ENCODE data around the gene GRID1. TPM values are rescaled to one million over a fixed set of nuclear protein-coding genes. Genes with fewer than 3 reads are reported as not detected.
"Not testable (repeated sequence)": the region's sequence is repeated elsewhere in the genome, so short reads cannot be mapped to it uniquely, and the experiment has no call there.

GRID1 gene
- total RNA-seq, 1 experiment from 2014 or later: 5.6 TPM

DNA sequence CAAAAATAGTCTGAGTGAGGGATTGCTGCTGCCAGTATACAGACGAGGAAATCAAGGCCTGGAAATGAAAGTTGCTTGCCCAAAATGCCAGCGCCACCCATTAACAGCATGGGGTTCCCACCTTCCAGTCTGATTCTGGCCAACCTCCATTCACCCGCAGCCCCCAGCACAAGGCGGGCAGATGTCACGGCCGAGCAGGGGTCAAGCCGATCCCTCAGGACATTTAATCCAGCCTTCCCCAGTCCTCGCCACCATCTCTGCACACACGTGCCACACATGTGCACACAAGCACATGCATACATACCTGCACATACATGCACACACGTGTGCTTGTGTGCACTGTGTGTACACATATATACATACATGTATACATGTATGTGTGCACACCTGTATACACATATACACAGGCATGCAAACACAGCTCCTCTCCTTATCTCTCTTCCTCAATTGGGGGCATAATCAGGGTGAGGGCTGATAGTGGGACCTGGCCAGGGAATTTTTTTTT is 122.9 kb downstream of the GRID1 start (continued):
- no peak for TF ChIP-seq ELF1 (IDR thresholded peaks at IDR 0.05; ENCODE audit: borderline replicate concordance, low read depth)

DNA sequence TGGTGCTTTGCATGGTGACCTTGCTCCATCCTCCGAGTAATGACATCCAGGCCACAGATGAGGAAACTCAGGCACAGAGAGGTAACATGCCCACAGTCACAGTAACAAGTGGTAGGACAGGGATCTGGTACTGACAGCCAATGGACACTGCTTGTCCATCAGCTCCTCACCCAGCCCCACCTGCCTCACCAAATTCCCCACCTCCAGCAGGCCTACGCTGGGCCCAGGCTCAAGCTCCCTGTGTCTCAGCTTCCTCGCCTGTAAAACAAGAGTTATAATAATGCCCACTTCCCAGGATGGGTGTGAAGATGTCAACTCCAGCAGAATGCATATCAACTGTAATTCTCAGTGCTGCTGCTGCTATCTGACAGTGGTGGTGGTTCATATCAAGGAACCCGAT is 123.8 kb downstream of the GRID1 start:
- POLR2A ChIA-PET: no interaction called here
- intact Hi-C loops (cut with micrococcal nuclease): no loop called here
- Histone ChIP-seq H3K4me3 (replicated peaks in 1 of 2; ENCODE audit: low read depth in 1 of 2, low read length in 2 of 2) (no peak overlapping the region), H3K79me2 (ENCODE audit: insufficient read depth, low read length) (no peaks in the 10 kb centered on the region), H3K9me2 (ENCODE audit: insufficient read depth) (no peaks in the 10 kb centered on the region), H3K27ac (ENCODE audit: low read depth, low read length) (no peak overlapping the region), H3K4me2 (ENCODE audit: low read length) (no peak overlapping the region), H3K27me3 (ENCODE audit: insufficient read depth, low read length) (no peaks in the 10 kb centered on the region), H3K9me3 (ENCODE audit: control insufficient read depth in 1 of 2, insufficient read depth in 1 of 2, low read depth in 1 of 2, low read length in 2 of 2) (no peaks in the 10 kb centered on the region), H4K20me1 (ENCODE audit: insufficient read depth) (no peaks in the 10 kb centered on the region), H3K9ac (ENCODE audit: low read length) (no peak overlapping the region), H3K4me1 (ENCODE audit: control insufficient read depth in 1 of 2, insufficient read depth in 2 of 2, low read length in 2 of 2) (no peaks in the 10 kb centered on the region), H3K36me3 (ENCODE audit: control insufficient read depth in 1 of 2, insufficient read depth in 2 of 2, low read length in 2 of 2) (no peaks in the 10 kb centered on the region), H2AFZ (ENCODE audit: low read depth, low read length, poor library complexity, severe bottlenecking) (no peak overlapping the region)
- ATAC-seq: no peak
- no peak for TF ChIP-seq ELF1 (IDR thresholded peaks at IDR 0.05; ENCODE audit: borderline replicate concordance, low read depth)
- TF ChIP-seq SRF (IDR thresholded peaks at IDR 0.05; ENCODE audit: low read depth): no peak
- no peak for TF ChIP-seq SP1 (IDR thresholded peaks at IDR 0.05; ENCODE audit: low read depth)
- TF ChIP-seq FOSL1 (IDR thresholded peaks at IDR 0.05; ENCODE audit: low read depth): no peak
- no peak for TF ChIP-seq CEBPB (IDR thresholded peaks at IDR 0.05; ENCODE audit: low read depth)
- TF ChIP-seq EZH2phosphoT487 (IDR thresholded peaks at IDR 0.05; ENCODE audit: borderline replicate concordance): no peak
- no peak for TF ChIP-seq YY1 (IDR thresholded peaks at IDR 0.05; ENCODE audit: extremely low read depth, insufficient replicate concordance, low read depth, low read length)
- no peak for TF ChIP-seq ZFX (IDR thresholded peaks at IDR 0.05)
- BruUV-seq (replicated peaks): no TSS peak
- no peak for DNase-seq (ENCODE audit: low read depth, low spot score)
- CTCF ChIA-PET: no interaction called here
- RAD21 ChIA-PET (ENCODE audit: low non-redundant PET in 1 of 2, low total read pairs in 2 of 2, uncharacterized antibody in 2 of 2, unreplicated experiment in 2 of 2): no interaction called here

DNA sequence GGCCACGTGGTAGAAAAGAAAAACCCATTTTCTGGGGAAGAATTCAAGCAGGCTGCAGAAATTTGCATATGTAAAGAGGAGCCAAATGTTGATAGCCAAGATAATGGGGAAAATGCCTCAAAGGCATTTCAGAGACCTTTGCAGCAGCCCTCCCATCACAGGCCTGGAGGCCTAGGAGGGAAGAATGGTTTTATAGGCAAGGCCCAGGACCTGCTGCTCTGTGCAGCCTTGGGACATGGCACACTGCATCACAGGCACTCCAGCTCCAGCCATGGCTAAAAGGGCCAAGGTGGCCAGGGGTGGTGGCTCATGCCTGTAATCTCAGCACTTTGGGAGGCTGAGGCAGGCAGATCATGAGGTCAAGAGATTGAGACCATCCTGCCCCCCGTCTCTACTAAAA is 128.5 kb downstream of the GRID1 start:
- BruUV-seq (replicated peaks); H3K4me3 ChIP-seq (replicated peaks in 1 of 2; ENCODE audit: low read depth in 1 of 2, low read length in 2 of 2); H3K9ac ChIP-seq (ENCODE audit: low read length); POLR2A ChIA-PET; H3K4me2 ChIP-seq (ENCODE audit: low read length); ATAC-seq; H3K4me1 ChIP-seq (ENCODE audit: control insufficient read depth in 1 of 2, insufficient read depth in 2 of 2, low read length in 2 of 2); DNase-seq (ENCODE audit: low read depth, low spot score); H3K79me2 ChIP-seq (ENCODE audit: insufficient read depth, low read length); H3K27ac ChIP-seq (ENCODE audit: low read depth, low read length); intact Hi-C loops (cut with micrococcal nuclease); H2AFZ ChIP-seq (ENCODE audit: low read depth, low read length, poor library complexity, severe bottlenecking); H3K36me3 ChIP-seq (ENCODE audit: control insufficient read depth in 1 of 2, insufficient read depth in 2 of 2, low read length in 2 of 2); H3K9me3 ChIP-seq (ENCODE audit: control insufficient read depth in 1 of 2, insufficient read depth in 1 of 2, low read depth in 1 of 2, low read length in 2 of 2); H3K9me2 ChIP-seq (ENCODE audit: insufficient read depth); H3K27me3 ChIP-seq (ENCODE audit: insufficient read depth, low read length); RAD21 ChIA-PET (ENCODE audit: low non-redundant PET in 1 of 2, low total read pairs in 2 of 2, uncharacterized antibody in 2 of 2, unreplicated experiment in 2 of 2); CTCF ChIA-PET; H4K20me1 ChIP-seq (ENCODE audit: insufficient read depth): not testable (repeated sequence)

Measured in HCT116 (cell line).